HEK293 (cell line): ENCODE results near the gene USP38.

ENCODE experiments used
- CTCF ChIA-PET: fragments of 350-600 bp; formaldehyde crosslinking; extraction: SDS; loops from one replicate; lab custom pipeline; 2021; ENCODE audit warnings: antibody characterized with exemption; lab: Yijun Ruan, JAX
- POLR2A ChIA-PET: fragments of 300-600 bp; formaldehyde crosslinking; extraction: SDS; loops from one replicate; lab custom pipeline; 2020; ENCODE audit warnings: antibody characterized with exemption, inconsistent platforms; lab: Yijun Ruan, JAX
- H3K27ac ChIP-seq: fragments of 200-500 bp; sonication (Bioruptor generic); 2 replicates; pipeline ENCODE4 v1.5.1; 2014; ENCODE audit warnings: low read depth, low read length, control low read depth, inconsistent platforms; ENCODE audit errors: extremely low read depth
- H3K36me3 ChIP-seq, 2 experiments: fragments of 200-500 bp in 1 of 2; sonication (Bioruptor generic) in 1 of 2; 1 replicate in 1 of 2; 2 replicates in 1 of 2; pipeline ENCODE4 v1.5.1; 2014 to 2017; ENCODE audit warnings: inconsistent platforms in 2 of 2, low read length in 2 of 2; ENCODE audit not compliant: control insufficient read depth in 2 of 2, insufficient read depth in 1 of 2
- H3K4me1 ChIP-seq: fragments of 200-500 bp; sonication (Bioruptor generic); 2 replicates; pipeline ENCODE4 v1.5.1; 2014; ENCODE audit warnings: mild to moderate bottlenecking, low read length, inconsistent platforms; ENCODE audit not compliant: control insufficient read depth, insufficient read depth
- H3K4me3 ChIP-seq: 2 replicates; pipeline ENCODE4 v1.5.1; 2011; ENCODE audit warnings: low read depth, mild to moderate bottlenecking, control low read depth, low read length, moderate library complexity
- H3K9me3 ChIP-seq: fragments of 200-500 bp; sonication (Bioruptor generic); 2 replicates; pipeline ENCODE4 v1.5.1; 2014; ENCODE audit warnings: low read depth, low read length, inconsistent platforms; ENCODE audit not compliant: control insufficient read depth, insufficient read depth
- CTCF ChIP-seq: fragments of 450-650 bp; formaldehyde crosslinking; IDR thresholded peaks from 2 replicates; pipeline ENCODE4 v1.5.1; 2016; ENCODE audit warnings: missing biosample characterization, missing genetic modification characterization
- GLIS2 ChIP-seq: fragments of 450-650 bp; formaldehyde crosslinking; IDR thresholded peaks from 2 replicates; pipeline ENCODE4 v1.5.1; 2016; ENCODE audit warnings: missing biosample characterization, missing genetic modification characterization
- HOXA7 ChIP-seq: sonication (generic); formaldehyde crosslinking; IDR thresholded peaks from 2 replicates; pipeline ENCODE4 v1.8.1; 2022; ENCODE audit warnings: missing genetic modification reagents, borderline replicate concordance
- KLF17 ChIP-seq: fragments of 450-650 bp; formaldehyde crosslinking; IDR thresholded peaks from 2 replicates; pipeline ENCODE4 v1.5.1; 2016; ENCODE audit warnings: missing biosample characterization, missing genetic modification characterization
- PRDM6 ChIP-seq: fragments of 450-650 bp; formaldehyde crosslinking; IDR thresholded peaks from 2 replicates; pipeline ENCODE4 v1.5.1; 2017; ENCODE audit warnings: missing biosample characterization, missing genetic modification characterization
- SETDB1 ChIP-seq: IDR thresholded peaks from one replicate; pipeline ENCODE4 v1.6.1; 2017; ENCODE audit warnings: mild to moderate bottlenecking, low read length, moderate library complexity, mixed read lengths; ENCODE audit not compliant: insufficient read length
- SP3 ChIP-seq: fragments of 450-650 bp; formaldehyde crosslinking; IDR thresholded peaks from 2 replicates; pipeline ENCODE4 v1.5.1; 2016; ENCODE audit warnings: missing biosample characterization, missing genetic modification characterization
- SP7 ChIP-seq: fragments of 450-650 bp; formaldehyde crosslinking; IDR thresholded peaks from 2 replicates; pipeline ENCODE4 v1.5.1; 2016; ENCODE audit warnings: missing biosample characterization, missing genetic modification characterization
- ZBTB26 ChIP-seq: fragments of 450-650 bp; formaldehyde crosslinking; optimal IDR thresholded peaks from 2 replicates; pipeline ENCODE3; 2016; ENCODE audit warnings: missing biosample characterization, mild to moderate bottlenecking, missing genetic modification characterization
- ZBTB6 ChIP-seq: fragments of 450-650 bp; formaldehyde crosslinking; IDR thresholded peaks from 2 replicates; pipeline ENCODE4 v1.5.1; 2017; ENCODE audit warnings: missing biosample characterization, missing genetic modification characterization
- ZNF138 ChIP-seq: fragments of 450-650 bp; formaldehyde crosslinking; IDR thresholded peaks from 2 replicates; pipeline ENCODE4 v1.5.1; 2016; ENCODE audit warnings: missing biosample characterization, missing genetic modification characterization, borderline replicate concordance
- ZNF169 ChIP-seq: fragments of 450-650 bp; formaldehyde crosslinking; IDR thresholded peaks from 2 replicates; pipeline ENCODE4 v1.5.1; 2016; ENCODE audit warnings: missing biosample characterization, missing genetic modification characterization
- ZNF214 ChIP-seq: fragments of 450-650 bp; formaldehyde crosslinking; IDR thresholded peaks from 2 replicates; pipeline ENCODE4 v1.5.1; 2017; ENCODE audit warnings: missing biosample characterization, mild to moderate bottlenecking, missing genetic modification characterization, borderline replicate concordance
- ZNF248 ChIP-seq: fragments of 450-650 bp; formaldehyde crosslinking; IDR thresholded peaks from 2 replicates; pipeline ENCODE4 v1.5.1; 2017; ENCODE audit warnings: missing biosample characterization, missing genetic modification characterization
- ZNF324 ChIP-seq: fragments of 450-650 bp; formaldehyde crosslinking; IDR thresholded peaks from 2 replicates; pipeline ENCODE4 v1.5.1; 2016; ENCODE audit warnings: missing biosample characterization, missing genetic modification characterization
- ZNF354C ChIP-seq: fragments of 450-650 bp; formaldehyde crosslinking; IDR thresholded peaks from 2 replicates; pipeline ENCODE4 v1.5.1; 2016; ENCODE audit warnings: missing biosample characterization, missing genetic modification characterization, low read depth, borderline replicate concordance
- ZNF639 ChIP-seq: fragments of 450-650 bp; formaldehyde crosslinking; IDR thresholded peaks from 2 replicates; pipeline ENCODE4 v1.5.1; 2016; ENCODE audit warnings: missing biosample characterization, missing genetic modification characterization
- ZNF654 ChIP-seq: fragments of 450-650 bp; formaldehyde crosslinking; IDR thresholded peaks from 2 replicates; pipeline ENCODE4 v1.5.1; 2016; ENCODE audit warnings: low read depth, missing biosample characterization, missing genetic modification characterization
- ZNF704 ChIP-seq: fragments of 450-650 bp; formaldehyde crosslinking; IDR thresholded peaks from 2 replicates; pipeline ENCODE4 v1.5.1; 2016; ENCODE audit warnings: missing biosample characterization, missing genetic modification characterization
- ZNF76 ChIP-seq: fragments of 450-650 bp; formaldehyde crosslinking; IDR thresholded peaks from 2 replicates; pipeline ENCODE4; 2016; ENCODE audit warnings: low read depth, missing biosample characterization, missing genetic modification characterization, borderline replicate concordance

Gene USP38

GRCh38 chr4:143252478-143252877 is 67.8 kb downstream of the USP38 start:
- Histone ChIP-seq H3K4me3 (no peak overlapping the region), H3K9me3 (no peaks in the 10 kb centered on the region), H3K27ac (no peak overlapping the region), H3K36me3 (no peaks in the 10 kb centered on the region), H3K4me1 (no peaks in the 10 kb centered on the region)
- no peak for TF ChIP-seq SETDB1
- no peak for TF ChIP-seq ZNF639 (tag by site-specific recombination)
- no peak for TF ChIP-seq SP3 (tag by site-specific recombination)
- no peak for TF ChIP-seq ZNF704
- TF ChIP-seq ZNF654 (tag by site-specific recombination), result no peak
- no peak for TF ChIP-seq SP7
- TF ChIP-seq HOXA7 (CRISPR knock-in tag), result no peak
- TF ChIP-seq KLF17 (tag by site-specific recombination), result no peak
- no peak for TF ChIP-seq CTCF (tag by site-specific recombination)
- no peak for TF ChIP-seq ZNF354C (tag by site-specific recombination)
- no peak for TF ChIP-seq ZNF324 (tag by site-specific recombination)
- no peak for TF ChIP-seq ZBTB6 (tag by site-specific recombination)
- TF ChIP-seq GLIS2 (tag by site-specific recombination), result no peak
- TF ChIP-seq ZBTB26 (tag by site-specific recombination), result no peak
- TF ChIP-seq ZNF76 (tag by site-specific recombination), result no peak
- no peak for TF ChIP-seq ZNF169 (tag by site-specific recombination)
- no peak for TF ChIP-seq ZNF248 (tag by site-specific recombination)
- no peak for TF ChIP-seq PRDM6 (tag by site-specific recombination)
- TF ChIP-seq ZNF214 (tag by site-specific recombination), result no peak
- TF ChIP-seq ZNF138 (tag by site-specific recombination), result no peak
- CTCF ChIA-PET, result no interaction called here
- POLR2A ChIA-PET, result no interaction called here
